Activated CD8-positive, alpha-beta memory T cell treated with anti-CD3 and anti-CD28 coated beads for 48 hours (primary cell): ENCODE results near the gene PTAFR.

Experiments
- DNase-seq, 3 experiments: peaks; one replicate each; pipeline ENCODE4 v3.0.0-alpha.2; 2020; ENCODE audit warnings: low read depth in 2 of 3, low spot score in 2 of 3

The PTAFR gene, protein sequence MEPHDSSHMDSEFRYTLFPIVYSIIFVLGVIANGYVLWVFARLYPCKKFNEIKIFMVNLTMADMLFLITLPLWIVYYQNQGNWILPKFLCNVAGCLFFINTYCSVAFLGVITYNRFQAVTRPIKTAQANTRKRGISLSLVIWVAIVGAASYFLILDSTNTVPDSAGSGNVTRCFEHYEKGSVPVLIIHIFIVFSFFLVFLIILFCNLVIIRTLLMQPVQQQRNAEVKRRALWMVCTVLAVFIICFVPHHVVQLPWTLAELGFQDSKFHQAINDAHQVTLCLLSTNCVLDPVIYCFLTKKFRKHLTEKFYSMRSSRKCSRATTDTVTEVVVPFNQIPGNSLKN

DNA sequence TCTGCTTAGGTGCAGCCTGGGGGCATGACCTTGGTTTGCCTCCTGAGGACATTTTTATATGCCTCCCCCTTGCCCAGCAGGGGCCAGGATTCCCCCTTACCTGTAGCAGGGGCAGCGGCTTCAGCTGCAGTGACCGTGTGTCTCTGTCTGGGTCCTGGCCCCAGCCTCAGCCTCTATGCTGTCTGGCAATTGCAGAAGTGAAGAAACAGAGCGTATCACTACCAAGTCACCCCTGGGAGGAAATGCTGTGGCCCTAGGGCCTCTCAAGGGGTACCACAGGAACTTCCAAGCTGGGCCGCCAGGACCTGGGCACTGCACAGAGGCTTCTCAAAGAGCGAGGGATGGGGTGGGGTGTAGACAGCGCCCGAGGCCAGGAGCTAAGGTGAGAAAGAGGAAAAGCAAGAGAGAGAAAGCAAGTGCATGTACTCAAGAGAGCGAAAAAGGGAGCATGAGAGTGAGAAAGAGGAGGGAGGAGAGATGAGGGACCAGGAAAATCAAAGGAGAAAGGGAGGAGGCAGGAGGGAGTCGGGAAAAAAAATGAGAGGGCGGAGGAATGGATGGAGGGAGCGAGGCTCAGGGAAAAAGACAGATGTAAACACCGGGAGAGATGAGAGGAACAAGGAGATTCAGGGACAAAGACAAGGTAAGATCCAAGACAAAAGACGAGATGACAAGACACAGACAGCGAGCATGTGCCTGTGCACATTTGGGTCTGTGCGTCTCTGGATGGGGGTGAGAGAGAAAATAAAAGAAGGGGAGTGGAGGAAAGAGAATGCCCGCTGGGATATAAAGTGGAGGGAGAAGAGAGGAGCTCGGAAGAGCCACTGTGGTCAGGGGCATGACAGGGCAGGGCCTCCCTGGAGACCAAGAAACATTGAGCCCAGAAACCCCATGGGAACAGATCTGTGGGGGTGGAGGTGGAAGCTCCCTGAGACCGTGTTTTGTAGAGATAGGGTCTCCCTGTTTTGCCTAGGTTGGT is at the start of gene PTAFR:
Gene PTAFR, minus strand, starts transcription at position 199 of the 979 bp plus-strand sequence. CDS start 25,669 bp downstream, outside the sequence.
- DNase-seq: no peak

GRCh38 chr1:28213315-28213714 is 36.8 kb upstream of the PTAFR start:
- no peak for DNase-seq

GRCh38 chr1:28209700-28210099 is 33.2 kb upstream of the PTAFR start:
- DNase-seq: no peak

GRCh38 chr1:28208818-28209441 is 32.4 kb upstream of the PTAFR start:
- DNase-seq: no peak

- DNase-seq: no peak
These were observed 28.8 kb upstream of the PTAFR start for GRCh38 chr1:28205243-28205642.

DNA sequence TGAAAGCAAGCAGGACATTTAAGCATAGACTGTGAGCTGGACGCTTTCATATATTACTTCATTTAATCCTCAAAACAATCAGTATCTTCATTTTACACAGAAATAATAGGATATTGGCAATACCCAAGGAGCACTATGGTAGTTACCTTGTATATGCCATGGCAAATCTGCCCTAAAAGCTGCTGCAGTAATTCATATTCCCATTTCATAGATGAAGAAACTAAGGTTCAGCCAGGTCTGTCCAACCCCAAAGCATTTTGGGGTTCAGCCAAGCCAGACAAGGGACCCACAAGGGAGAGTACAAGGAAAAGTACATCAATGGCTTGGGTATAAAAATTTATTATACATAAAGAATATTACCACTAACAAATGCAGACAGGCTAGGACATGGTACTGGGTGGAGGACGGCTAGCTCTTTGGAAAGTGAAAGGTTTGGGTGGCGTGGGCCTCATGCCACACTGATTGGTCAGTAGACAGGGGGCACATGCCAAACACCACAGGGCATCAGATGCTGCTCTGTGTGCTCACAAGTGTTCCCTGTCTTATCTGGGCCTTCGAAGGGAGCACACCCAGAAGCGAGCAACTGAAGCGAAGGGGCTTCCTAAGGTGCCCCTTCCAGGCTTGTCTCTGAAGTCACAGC is 23.9 kb upstream of the PTAFR start:
- no peak for DNase-seq

- peak; percentile 31 to 54 (median 32) for DNase-seq
These were observed 23.1 kb upstream of the PTAFR start for GRCh38 chr1:28199328-28200233.

GRCh38 chr1:28197682-28198415 is 21.4 kb upstream of the PTAFR start:
- no peak for DNase-seq

DNA sequence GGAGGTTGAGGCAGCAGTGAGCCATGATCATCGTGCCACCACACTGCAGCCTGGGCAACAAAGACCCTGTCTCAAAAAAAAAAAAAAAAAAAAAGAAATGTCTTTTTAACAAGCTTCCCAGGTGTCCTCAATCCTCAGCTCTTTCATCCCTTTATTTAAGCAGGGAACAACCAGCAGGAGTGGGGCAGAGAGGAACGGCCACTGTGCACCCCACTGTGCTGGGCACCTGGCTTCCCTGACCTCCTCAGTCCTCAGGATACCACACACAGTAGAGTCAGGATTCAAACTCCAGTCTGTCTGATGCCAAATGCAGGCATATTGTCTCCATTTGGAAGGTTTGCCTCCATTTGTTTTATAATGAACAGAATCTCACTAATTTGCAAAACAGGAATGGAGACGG is 19.8 kb upstream of the PTAFR start:
- DNase-seq: no peak

DNA sequence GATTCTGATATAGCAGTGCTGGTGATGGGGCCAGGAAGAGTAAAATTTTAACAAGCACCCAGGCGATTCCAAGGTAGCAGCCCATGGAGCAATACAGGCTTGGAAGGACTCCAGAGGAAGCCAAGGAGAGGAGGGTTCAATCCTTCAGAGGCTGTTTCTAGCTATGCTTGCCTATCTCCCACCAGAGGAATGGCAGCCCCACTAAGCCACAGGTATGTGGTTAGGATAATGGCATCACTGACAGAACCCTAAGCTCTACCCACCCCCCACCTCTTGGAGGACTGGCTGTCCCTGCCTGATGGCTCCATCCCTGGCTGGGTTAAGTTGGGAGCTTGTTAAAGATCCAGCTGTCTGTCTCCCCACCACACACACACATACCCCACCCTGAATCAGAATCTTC is 19.3 kb upstream of the PTAFR start:
- DNase-seq: no peak

GRCh38 chr1:28194326-28195035 is 18.0 kb upstream of the PTAFR start:
- no peak for DNase-seq

DNA sequence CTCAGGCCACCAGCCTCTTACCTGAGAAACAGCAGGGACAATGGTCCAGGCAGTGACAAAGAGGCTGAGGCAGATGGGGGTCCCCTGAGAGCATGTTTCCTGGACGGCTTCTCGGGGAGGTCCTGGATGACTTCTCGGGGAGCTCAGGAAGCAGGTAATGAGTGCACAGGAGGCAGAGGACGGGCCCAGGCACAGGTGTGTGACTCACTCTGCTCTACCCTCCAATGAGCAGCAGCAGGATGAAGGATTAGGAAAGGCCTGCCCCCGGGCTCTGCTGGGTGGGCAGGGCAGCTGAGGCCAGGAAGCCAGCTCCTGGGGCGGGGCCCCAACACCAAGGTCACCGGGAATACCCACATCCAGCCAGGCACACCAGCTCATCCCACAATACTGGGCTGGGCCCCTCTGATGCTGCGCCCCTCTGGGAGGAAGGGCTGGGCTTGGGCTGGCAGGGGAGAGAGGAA is 17.2 kb upstream of the PTAFR start:
- DNase-seq: no peak

DNA sequence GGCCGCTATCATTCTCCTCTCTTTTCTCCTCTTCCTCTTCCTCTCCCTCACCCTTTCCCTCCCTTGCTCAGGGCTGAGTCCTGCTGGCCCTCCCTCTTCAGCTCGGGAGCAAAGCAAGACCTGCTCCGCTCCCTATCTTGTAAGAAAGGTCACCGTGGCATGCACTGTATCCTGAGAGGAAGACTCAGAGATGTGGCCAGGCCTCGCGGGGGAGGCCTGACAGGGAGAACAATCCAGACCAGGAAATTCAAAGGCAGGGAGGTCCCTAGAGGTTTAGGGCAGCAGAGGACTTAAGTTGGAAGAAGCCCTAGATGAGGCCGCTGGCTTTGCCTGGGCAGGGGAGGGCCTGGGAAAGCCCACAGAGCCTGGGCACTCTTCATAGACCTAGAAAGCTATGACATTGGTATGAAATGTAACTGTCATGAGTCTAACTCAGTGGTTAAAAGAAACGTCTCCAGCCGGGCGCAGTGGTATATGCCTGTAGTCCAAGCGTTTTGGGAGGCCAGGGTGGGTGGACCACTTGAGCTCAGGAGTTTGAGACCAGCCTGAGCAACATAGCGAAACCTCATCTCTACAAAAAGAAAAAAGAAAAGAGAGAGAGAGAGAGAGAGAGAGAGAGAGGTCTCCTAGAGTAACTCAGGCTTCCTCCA is 14.6 kb upstream of the PTAFR start:
- no peak for DNase-seq

DNA sequence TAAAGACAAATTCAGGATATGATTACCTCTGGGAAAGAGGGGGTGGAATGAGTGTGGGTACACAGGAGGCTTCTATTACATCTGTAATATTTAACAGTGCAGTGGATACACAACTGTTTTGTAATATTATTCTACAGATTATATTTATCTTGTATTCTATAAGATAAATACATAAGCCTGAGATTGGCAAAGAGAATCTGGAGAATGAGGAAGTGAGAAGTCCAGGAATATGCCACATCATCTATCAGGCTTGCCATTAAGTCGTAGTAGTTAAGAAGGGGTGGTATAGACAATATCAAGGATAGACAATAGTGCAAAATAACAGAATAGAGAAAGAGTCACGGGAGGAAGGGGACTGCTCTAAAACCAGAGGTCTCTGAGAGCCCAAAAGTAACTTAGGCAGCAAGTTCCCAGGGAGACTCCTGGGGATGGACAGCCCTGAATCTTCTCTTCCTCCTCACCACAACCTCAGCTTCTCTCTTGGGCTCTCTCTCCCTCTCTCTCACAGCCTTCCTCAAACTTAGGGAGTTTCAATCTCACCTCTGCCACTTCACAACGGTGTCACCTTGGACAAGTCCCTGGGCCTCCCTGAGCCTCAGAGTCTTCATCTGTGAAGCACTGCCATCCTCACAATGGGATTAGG is 14.0 kb upstream of the PTAFR start:
- DNase-seq: no peak

GRCh38 chr1:28185071-28185470 is 8.6 kb upstream of the PTAFR start:
- DNase-seq: no peak

DNA sequence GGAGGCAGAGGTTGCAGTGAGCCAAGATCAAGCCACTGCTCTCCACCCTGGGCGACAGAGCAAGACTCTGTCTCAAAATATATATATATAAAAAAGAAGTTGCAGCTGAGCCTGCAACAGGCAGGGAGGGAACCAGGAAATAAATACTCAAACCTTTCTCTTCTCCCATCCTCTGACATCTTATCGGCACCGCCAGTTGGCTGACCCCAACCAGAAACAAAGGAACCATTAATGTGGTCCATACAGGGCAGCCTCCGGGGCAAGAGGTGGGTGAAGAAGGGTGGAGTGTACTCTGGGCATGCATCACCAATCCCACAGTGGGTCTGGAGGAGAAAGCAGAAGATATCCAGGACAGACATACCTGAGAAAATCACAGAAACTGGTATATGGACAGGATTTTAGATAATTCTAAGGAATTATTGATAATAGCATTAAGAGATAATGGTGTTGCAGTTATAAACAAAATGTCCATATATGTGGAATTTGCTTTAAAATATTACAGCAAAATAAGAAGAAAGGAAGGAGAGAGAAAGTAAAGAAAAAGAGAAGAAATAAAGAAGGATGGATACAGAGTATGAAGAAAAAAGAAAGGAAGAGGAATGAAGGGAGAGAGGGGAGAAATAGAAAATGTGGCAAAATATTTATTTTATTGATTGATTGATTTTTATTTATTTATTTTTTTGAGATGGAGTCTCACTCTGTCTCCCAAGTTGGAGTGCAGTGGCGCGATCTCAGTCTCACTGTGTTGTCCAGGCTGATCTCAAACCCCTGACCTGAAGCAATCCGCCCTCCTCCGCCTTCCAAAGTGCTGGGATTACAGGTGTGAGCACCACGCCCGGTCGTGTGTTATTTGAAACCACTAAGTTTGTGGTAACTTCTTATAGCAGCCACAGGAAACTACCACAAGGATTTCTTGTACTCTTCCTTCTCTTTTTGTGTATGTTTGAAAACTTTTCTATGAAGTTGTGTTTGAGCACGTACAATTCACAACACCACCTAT is 4.1 kb upstream of the PTAFR start:
- no peak for DNase-seq
